Stimulated activated CD8-positive, alpha-beta memory T cell treated with anti-CD3 and anti-CD28 coated beads, Interleukin-12 subunit alpha, Interleukin-12 subunit beta, amount 100 ng/mL, for 4 hours (primary cell): ENCODE results near the gene LAMB1.
"Not testable (repeated sequence)": the region's sequence is repeated elsewhere in the genome, so short reads cannot be mapped to it uniquely, and the experiment has no call there.

ENCODE experiments used
- DNase-seq: peaks from one replicate; pipeline ENCODE4 v3.0.0-alpha.2; 2020; ENCODE audit warnings: low read depth

The LAMB1 gene

DNA sequence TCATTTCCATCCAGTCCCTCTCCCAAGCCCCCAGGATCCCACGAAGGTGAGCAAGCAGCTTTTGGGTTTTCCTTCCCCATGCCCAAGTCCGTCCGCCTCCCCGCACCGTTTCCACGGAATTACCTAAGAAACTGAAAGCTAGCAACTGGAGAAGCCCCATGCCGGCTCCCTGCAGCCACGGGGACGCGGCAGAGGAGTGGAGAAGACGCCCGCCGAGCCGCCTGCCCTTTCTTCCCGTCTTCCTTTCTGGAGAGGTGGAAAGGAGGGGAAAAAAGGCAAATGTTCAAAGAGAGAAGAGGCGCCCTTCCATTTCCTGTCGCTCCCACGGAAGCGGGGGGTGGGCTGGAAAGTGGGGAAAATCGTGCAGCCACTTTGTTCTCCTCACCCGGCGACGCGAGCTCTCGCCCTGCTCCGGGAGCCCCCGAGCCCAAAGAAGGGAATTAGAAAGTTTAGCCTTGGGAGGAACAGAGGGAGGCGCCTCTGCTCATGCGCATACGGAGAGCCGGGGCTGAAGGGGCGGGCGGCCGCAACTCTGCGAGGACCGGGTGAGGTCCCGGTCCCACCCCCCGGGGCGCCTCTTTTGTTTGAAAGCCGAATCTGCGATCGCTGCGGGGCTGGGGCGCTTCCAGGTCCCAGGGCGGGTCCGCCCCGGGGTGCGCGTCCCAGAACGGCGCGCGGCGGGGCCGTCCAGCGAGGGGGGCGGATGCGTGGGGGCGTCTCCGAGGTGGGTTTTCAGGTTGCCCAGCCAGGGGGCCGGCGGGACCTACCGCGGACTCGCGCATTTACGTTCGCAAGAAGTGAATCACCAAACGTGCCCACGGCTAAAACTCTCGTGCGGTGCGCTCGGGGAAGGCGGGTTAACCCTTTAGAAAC, at the start of gene LAMB1:
TSS of gene LAMB1 (minus strand) at position 436 of the 873 bp plus-strand sequence. CDS start at position 160, 276 bp downstream.
- DNase-seq, result no peak

GRCh38 chr7:108051454-108051853, 48.5 kb upstream of the LAMB1 start:
- DNase-seq, result no peak

DNA sequence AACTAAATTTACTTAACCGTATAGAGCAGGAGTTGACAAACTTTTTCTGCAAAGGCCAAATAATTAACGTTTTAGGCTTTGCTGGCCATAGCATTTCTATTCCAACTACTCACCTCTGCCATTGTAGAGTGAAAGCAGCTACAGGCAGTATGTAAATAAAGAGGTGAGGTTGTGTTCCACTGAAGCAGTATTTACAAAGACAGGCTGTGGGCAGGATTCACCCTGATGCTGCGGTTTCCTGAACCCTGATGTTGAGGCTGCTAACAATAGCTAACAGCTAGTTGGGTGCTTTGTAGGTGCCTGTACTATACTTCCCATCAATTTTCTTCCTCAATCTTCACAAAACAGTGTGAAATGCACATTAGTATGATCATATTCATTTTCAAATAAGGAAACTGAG, 47.0 kb upstream of the LAMB1 start:
- DNase-seq, result no peak

DNA sequence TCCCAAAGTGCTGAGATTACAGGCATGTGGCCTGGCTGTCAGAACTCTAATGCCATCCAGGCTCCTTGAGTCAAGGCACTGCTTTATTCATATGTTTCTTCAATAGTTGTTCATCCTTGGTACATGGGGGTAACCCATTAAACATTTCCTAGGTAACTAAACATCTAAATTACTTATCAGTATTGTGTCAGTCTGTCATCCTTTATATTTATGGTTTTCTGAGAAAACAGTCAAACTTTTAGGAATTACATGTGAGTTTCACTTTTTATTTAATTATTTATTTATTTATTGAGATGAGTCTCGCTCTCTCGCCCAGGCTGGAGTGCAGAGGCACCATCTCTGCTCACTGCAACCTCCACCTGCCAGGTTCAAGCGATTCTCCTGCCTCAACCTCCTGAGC, 45.5 kb upstream of the LAMB1 start:
- no peak for DNase-seq

DNA sequence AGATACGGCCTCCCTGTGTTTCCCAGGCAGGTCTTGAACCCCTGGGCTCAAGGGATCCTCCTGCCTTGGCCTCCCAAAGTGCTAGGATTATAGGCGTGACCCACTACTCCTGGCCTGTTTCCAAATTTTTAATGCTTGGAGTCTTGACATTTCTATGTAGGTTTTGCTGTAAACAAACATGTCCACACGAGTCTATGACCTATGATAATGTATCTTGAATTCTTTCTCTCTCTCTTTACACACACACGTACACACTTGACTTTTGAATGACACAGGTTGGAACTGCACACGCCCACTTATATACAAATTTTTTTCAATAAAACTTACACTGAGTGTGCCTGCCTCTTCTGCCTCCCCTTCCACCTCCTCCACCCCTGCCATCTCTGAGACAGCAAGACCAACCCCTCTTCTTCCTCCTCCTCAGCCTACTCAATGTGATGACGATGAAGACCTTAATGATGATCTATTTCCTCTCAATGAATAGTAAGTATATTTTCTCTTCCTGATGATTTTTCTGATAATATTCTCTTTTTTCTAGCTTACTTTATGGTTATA, 44.1 kb upstream of the LAMB1 start:
- DNase-seq, result no peak

GRCh38 chr7:108045669-108046068, 42.7 kb upstream of the LAMB1 start:
- no peak for DNase-seq

DNA sequence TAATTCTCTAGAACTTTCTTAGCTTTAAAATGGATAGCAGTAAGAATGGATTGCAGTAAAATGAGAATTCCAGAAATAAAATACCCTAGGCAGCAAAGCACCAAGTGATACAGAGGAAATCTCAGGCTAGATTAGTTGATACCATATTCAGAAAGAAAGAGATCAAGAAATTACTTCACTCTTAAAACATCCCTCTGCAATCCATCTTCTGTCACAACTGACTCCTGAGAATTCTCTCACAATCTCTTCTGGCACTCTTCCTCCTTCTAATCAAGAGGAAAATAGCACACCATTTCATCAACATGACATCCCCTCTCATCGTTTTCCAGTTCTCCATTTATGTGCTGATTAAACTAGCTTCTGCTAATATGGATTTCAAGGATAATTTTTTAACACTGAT, 42.2 kb upstream of the LAMB1 start:
- no peak for DNase-seq

DNA sequence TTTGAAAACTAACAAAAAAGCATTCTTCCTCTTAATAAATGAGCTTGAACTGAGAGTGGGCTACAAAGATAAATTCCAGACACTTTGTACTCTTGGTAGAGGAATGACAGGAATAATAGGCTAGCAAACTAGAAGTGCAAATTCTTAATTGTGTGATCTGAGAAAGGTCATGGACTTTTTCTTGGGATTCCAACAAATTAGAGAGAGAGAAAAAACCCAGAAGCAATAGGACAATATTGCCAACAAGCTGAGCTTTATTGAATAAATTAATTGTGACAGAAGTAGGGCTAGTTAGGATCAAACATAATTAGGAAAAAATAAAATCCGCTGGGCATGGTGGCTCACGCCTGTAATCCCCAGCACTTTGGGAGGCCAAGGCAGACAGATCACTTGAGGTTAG, 41.4 kb upstream of the LAMB1 start:
- no peak for DNase-seq

GRCh38 chr7:108038986-108039385, 36.0 kb upstream of the LAMB1 start:
- DNase-seq, result no peak

GRCh38 chr7:108037741-108038140, 34.8 kb upstream of the LAMB1 start:
- no peak for DNase-seq

GRCh38 chr7:108037140-108037539, 34.2 kb upstream of the LAMB1 start:
- no peak for DNase-seq

DNA sequence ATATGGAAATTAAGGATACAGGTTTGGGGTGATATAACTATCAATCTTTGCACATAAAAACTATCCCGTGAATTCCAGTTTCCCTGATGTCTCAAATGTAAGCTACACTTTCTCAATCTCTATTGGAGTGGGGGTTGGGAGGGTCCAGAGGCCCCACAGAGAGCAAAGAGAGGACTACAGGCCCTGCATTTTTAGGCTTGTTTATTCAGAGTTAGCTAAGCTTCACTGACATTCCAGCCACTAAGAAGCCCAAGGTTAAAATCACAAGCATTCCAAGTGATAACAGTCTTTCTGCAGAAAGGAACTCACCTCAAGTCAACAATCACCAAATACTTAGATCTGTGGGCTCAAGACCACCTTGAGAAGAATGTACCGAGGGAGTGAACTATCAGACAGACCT, 31.6 kb upstream of the LAMB1 start:
- no peak for DNase-seq

DNA sequence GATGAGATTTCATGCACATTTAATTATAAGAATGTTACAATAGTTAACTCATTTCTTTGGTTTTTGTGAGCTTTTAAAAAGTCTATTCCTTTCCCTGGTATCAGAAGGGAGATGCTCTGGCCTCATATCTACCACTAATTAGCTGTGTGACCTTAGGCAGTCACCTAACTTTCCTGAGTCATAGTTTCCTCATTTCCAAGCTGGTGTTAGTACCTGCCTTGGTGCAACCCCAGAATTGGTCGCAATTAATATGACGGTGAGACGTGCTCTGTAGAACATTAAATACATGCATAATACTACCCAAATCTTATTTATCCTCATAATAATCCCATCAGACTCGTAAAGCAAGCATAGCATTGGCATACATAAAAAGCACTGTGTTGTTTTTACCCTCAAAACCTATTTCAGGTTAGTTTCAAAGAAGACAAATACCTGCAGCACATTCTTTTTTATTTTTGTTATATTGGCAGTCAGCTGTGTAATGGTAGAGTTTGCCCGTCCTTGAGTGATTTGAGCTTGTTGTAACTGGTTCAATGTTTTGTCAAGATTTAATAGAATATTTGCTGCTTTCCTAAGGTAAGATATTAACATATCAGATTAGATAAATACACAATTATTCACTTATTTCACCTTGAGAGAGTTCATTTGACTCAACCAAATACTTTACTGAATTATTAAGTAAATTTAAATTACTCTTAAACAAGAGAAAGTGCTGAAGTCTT, 31.0 kb upstream of the LAMB1 start:
- DNase-seq, result no peak

DNA sequence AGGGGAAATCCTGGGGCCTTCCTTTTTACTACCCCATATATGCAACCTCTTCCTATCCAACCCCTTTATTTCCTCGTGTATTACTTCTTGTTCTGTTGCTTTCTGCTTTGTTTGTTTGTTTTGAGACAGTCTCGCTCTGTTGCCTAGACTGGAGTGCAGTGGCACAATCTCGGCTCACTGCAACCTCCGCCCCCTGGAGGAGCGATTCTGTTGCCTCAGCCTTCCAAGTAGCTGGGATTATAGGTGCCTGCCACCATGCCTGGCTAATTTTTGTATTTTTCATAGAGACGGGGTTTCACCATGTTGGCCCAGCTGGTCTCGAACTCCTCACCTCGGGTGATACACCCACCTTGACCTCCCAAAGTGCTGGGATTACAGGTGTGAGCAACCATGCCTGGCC, 30.3 kb upstream of the LAMB1 start:
- not testable (repeated sequence) for DNase-seq

- no peak for DNase-seq
These were observed 27.6 kb upstream of the LAMB1 start for GRCh38 chr7:108030516-108030915.

DNA sequence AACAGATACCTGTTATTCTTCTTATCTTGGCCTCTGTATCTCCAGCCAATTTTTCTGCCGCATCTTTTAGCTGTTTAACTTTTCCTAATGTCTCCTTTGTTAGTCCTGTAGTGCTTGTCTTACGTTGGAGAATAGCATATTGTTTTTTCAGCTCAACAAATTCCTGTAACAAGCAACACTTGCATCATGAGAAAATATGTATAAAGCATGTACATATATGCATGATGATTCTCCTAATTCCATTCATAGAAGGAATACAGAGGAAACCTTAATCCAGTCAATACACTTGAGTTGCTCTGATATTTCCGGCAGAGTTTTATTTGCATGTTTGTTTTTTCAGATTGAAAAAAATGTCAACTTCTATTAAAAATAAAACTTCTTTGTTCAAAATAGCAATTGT, 26.1 kb upstream of the LAMB1 start:
- no peak for DNase-seq

- DNase-seq, result no peak
These were observed 25.1 kb upstream of the LAMB1 start for GRCh38 chr7:108028111-108028510.

DNA sequence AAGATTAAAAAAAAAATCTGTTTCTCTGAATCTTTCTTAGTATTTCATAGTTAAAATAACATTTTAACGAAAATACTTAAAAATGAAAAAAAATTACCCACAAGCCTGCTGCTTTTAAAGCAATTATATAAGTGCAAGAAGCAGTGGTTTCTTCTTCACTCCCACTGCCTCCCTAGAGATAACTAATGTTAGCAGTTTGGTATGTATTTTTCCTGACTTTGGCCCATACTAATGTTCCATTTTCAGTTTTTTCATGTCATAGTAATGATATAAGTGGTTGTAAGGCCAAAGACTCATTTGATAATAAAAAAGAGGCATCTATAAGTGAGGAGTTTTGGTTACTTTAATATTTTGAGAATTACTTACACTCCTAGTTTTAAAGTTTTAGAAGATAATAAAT, 24.3 kb upstream of the LAMB1 start:
- DNase-seq, result no peak

- no peak for DNase-seq
These were observed 23.7 kb upstream of the LAMB1 start for GRCh38 chr7:108026647-108027046.

GRCh38 chr7:108026116-108026515, 23.2 kb upstream of the LAMB1 start:
- DNase-seq, result no peak

GRCh38 chr7:108024538-108024937, 21.6 kb upstream of the LAMB1 start:
- no peak for DNase-seq

GRCh38 chr7:108020585-108020984, 17.6 kb upstream of the LAMB1 start:
- no peak for DNase-seq

DNA sequence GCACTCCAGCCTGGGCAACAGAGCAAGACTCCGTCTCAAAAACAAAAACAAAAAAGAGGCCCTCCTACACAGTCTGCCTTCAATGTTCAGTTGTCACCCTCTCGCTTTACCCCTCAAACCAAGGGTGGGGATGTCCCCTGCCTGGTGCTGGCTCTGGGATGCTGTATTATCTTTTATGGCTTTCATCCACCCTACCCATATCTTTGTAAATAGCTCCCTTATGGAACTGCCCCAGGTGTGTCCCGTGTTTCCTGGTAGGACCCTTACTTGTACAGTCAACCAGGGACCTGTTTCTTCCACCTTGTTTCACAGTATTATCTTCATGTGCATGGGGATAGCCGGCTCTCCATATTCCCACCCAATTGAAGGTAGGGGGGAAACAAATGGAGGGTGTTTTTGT, 15.7 kb upstream of the LAMB1 start:
- no peak for DNase-seq
